HG03565 (cell line): ENCODE data around the gene DIAPH3.

ENCODE experiments used
- ATAC-seq: cut with Tn5 transposase; IDR thresholded peaks from one replicate; pipeline ENCODE4 v1.9.1; 2021; ENCODE audit warnings: mild to moderate bottlenecking, moderate library complexity; ENCODE audit not compliant: unreplicated experiment

DIAPH3 gene

DNA sequence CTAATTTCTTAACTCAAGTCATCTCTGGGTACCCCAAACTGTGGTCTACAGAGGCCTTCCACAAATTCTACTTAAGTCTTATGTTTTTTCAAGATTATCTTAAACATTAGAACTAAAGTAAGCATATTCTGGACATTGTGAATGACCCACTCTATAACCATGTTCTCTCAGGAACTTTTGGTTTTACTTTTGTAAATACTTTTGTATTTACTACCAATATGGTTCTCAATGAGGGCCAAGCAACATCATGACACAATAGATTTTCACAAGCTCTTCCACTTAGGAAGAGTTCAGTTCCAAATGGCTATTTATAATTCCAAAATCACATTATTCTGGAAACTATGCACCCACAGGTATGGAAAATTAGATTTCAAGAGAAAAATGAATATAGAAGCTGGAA lies 10.8 kb downstream of the DIAPH3 start:
- no peak for ATAC-seq

- no peak for ATAC-seq
These were observed 11.6 kb downstream of the DIAPH3 start for GRCh38 chr13:60152114-60152513.

DNA sequence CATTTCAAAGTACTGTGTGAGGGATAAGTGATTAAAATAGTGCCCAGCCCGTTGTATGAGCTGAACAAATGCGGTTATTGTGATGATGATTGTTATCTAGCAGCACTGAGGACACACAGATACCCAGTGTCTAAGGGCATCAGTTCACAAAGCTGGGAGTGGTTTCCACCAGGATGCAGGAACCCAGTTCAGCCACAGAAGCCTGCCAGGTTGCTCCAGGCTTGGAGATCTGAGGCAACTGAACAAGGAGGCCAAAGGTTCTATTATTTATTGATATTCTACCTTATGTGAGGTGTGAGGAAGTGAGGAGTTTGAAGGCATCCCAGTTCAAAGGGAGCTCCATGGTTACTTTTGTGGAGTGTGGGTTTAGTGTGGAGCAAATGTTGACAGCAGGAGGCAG lies 13.2 kb downstream of the DIAPH3 start:
- no peak for ATAC-seq

DNA sequence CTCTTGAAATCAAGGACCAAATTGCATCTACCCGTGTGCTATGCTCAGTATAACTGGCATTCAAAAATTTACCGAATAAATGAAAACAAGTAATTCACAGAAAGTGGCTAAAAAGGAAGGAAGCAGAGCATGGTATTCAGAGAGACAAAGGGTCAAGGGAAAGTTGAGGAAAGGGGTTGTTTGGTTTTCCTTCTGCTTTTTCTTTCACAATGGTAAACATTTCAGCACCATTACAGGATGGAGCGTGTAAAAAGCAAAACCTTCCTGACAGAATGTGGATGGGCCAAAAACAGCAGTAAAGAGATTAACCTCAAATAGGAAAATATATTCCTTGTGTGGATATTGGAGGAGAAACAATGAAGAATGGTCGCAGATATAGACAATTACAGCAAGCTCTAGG lies 14.8 kb downstream of the DIAPH3 start:
- no peak for ATAC-seq

- ATAC-seq, result no peak
These were observed 16.4 kb downstream of the DIAPH3 start for GRCh38 chr13:60147361-60147760.

- no peak for ATAC-seq
These were observed 17.3 kb downstream of the DIAPH3 start for GRCh38 chr13:60146471-60146870.

- no peak for ATAC-seq
These were observed 20.0 kb downstream of the DIAPH3 start for GRCh38 chr13:60143775-60144174.

- no peak for ATAC-seq
These were observed 24.5 kb downstream of the DIAPH3 start for GRCh38 chr13:60139272-60139671.

GRCh38 chr13:60138674-60139073 lies 25.1 kb downstream of the DIAPH3 start:
- ATAC-seq, result no peak

DNA sequence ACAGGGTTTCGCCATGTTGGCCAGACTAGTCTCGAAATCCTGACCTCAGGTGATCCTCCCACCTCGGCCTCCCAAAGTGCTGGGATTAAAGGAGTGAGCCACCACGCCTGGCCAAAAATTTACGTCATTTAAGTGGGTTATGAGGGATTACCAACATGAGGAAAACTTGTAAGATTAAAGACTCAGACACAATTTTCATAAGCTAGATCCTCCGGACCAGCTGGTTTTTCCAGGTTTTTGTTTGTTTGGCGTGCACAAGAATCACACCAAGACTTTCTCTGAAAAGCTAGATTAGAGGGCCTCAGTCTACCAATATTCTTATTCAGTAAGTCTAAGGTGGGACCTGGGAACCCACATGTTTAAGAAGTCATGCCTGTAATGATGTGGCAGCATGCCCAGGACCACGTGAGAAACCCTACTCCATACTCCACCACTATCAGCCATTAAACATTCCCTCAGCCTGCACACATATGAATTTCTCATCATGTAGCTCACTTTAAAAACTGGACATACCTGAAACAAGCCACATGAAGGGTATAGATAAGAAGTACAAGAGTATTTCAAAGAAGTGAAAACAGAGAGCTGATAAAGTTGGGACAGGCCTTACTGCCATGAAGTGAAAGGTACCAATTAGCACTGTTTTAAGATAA lies 25.7 kb downstream of the DIAPH3 start:
- ATAC-seq, result no peak

GRCh38 chr13:60135344-60135743 lies 28.4 kb downstream of the DIAPH3 start:
- ATAC-seq, result no peak

- ATAC-seq, result peak; percentile 47
These were observed 29.4 kb downstream of the DIAPH3 start for GRCh38 chr13:60134376-60134775.

- no peak for ATAC-seq
These were observed 42.4 kb downstream of the DIAPH3 start for GRCh38 chr13:60121337-60121687.

DNA sequence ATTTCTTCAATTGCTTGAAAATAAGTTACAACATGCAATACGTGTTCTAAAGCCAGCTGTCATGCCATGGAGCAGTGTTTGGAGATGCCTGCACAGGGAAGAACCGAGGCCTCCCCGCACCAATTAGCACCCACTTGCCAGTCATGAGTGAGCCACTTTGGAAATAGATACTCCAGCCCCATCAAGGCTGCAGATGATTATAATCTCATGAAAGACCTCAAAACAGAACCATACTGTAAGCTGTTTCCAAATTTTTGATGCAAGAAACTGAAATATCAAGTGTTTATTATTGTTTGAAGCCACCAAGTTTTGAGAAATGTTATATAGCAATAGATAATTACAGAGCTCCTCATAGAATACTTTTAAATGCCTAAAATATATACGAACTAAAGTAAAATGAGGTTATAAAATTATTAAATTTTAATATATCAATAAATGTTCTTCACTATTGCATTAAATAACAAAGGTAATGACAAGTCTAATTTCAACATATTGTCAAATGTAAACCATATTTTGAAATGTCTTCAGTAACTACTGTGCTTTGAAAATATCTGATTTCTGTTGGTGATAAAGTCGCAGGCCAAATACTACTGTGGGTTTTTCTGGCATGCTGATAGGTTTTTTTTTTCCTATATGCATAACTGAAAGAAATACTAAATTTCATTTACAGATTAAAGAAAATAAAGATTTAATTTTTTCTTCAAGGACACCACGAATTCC lies 43.0 kb downstream of the DIAPH3 start:
- no peak for ATAC-seq

DNA sequence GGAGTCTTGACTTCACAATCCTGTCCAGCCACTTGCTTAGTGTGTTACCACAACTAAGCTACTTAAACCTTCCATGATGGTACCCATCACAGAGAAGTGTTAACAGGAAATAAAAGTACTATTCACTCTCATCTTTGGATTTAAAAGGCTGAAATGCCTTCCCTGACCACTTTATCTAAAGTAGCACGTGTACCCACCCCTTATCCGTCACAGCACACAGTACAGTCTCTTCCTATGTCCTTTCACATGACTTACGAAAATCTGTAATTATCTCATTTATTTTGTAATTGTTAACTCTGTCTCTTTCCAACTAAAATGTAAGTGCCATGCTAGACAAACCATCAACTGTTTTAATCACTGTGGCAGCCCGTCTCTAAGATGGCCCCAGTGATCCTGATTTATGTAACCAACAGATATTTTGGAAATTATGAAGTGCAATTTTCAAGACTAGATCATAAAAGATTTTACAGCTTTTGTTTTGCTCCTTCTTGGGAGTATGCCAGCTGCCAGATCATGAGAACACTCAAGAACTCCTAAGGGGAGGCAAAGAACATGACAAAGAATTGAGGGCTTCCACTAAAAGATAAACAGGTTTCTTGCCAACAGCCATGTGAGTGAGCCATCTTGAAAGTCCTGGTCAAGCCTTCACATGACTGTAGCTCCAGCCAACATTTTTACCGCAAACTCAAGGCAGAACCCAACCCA lies 44.9 kb downstream of the DIAPH3 start:
- no peak for ATAC-seq

DNA sequence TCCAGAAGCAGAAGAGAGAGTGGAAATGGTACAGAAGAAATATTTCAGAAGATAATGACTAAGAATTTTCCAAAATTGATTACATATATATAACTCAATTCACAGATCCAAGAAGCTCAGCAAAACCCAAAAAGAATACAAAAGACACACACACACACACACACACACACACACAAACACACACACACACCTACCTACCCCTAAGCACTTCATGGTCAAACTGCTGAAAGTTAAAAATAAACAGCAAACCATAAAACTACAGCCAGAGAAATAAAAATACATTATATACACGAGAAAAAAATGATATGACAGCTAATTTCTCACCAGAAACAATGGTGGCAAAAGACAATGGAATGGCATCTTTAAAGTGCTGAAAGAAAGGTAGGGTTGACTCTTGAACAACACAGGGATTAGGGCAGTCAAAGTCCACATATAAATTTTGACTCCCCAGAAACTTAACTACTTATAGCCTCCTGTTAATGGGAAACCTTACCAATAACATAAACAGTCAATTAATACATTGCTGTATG lies 49.2 kb downstream of the DIAPH3 start:
- no peak for ATAC-seq

GRCh38 chr13:60112771-60113170 lies 51.0 kb downstream of the DIAPH3 start:
- ATAC-seq, result no peak

GRCh38 chr13:60111691-60112090 lies 52.0 kb downstream of the DIAPH3 start:
- ATAC-seq, result no peak

GRCh38 chr13:60109285-60109684 lies 54.4 kb downstream of the DIAPH3 start:
- ATAC-seq, result no peak

DNA sequence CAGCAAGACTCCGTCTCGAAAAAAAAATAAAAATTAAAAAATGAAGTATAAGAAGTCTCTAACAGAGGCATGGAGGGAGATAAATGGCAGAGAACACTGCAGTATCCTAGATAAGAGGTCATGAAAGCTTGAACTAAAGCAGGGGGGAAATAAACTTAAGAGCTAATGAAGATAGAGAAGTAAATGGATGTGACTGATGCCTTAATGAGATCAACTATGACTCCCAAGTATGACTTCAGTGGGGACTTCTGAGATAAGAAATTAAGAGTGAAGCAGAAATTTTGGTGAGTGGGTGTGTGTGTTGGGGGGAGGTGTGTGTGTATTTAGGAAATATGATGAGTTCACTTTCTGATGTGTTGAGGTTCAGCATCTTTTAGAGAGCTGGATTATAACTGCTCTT lies 55.1 kb downstream of the DIAPH3 start:
- ATAC-seq, result no peak

- no peak for ATAC-seq
These were observed 63.9 kb downstream of the DIAPH3 start for GRCh38 chr13:60099631-60100420.
